GM18499 (cell line): Measurements from ENCODE around the gene ARF4.

ENCODE experiments used
- ATAC-seq: cut with Tn5 transposase; IDR thresholded peaks from one replicate; pipeline ENCODE4 v1.9.1; 2021; ENCODE audit warnings: moderate number of reproducible peaks; ENCODE audit not compliant: insufficient read depth, unreplicated experiment

The ARF4 gene

DNA sequence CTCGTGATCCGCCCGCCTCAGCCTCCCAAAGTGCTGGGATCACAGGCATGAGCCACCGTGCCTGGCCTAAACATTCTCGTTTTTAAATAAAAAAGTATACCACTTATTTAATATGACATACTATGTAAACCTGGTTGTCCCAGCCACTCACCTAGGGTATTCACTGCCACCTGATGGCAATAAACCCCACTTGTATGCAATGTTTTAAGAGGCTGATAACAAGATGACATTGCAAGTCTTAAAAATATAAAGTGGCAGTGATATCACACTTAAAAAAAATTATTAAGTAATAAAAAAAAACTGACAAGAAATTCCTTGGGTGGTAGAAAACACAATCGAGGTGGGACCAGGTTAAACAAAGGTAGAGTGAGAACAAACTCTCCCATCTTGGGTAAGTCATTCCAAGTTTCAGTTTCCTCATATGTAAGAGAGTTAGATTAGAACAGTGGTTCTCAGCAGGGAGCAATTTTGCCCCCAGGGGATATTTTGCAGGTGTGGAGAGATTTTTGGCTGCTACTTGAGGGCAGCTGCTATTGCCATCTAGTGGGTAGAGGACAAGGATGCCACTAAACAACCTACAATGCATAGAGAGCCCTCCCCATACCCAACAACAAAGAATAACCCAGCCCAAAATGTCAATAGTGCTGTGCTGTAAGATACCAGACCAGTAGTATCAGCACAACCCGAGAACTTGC is 14.5 kb downstream of the ARF4 start:
- no peak for ATAC-seq

DNA sequence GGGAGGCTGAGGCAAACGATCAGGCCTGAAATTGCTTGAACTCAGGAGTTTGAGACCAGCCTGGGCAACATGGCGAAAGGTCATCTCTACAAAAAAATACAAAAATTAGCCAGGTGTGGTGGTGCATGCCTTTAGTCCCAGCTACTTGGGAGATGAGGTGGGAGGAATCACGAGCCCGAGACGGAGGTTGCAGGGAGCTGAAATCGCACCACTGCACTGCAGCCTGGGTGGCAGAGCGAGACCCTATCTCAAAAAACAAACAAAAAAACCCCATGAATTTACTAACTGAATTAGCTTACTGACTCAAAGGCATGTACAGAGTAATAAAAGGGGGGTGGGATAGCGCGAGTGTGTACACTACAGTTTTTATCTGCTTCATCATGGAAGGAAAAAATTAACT is 19.3 kb downstream of the ARF4 start:
- ATAC-seq: no peak

DNA sequence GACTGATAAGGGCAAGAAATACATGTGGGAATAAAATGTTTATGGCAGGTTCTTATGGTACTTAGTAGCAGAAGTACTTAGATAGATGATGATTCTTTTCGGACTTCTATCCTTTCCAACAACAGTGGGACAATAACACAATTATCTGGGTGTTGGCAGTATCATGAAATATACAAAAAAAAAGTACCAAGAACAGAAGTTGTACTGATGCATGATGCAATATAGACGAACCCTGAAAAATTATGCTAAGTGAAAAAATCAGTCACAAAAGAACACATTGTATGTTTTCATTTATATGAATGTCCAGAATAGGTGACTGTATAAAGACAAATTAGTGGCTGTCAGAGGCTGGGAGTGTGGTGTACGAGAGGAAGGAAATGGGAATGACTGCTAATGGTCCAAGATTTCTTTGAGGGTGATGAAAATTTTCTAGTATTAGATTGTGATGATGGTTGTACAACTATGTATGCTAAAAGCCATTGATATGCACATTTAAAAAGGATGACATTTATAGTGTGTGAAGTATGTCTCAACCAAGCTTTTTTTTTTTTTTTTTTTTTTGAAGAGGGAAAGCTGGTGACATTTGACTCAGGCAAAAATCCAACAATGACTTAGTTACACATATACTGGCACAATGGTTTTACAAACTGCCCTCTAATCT is 21.0 kb downstream of the ARF4 start:
- no peak for ATAC-seq

DNA sequence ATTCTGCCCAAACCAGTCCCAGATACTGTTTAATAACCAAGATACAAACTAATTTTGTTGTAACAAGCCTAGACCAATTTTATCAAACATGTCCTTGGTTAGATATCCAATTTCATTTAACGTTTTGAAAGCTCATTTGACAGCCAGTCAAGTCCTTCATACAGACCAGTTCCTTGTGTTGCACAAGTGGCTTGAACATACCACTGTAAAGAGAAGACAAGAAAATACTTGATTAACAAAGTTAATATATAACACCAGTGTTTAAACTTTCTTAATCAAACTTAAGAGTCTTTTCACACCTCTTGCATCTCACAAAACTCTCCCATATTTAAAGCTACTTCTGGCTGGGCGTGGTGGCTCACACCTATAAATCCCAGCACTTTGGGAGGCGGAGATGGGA is 25.0 kb downstream of the ARF4 start:
- no peak for ATAC-seq

GRCh38 chr3:57570878-57571277 is 26.3 kb downstream of the ARF4 start:
- ATAC-seq: no peak

DNA sequence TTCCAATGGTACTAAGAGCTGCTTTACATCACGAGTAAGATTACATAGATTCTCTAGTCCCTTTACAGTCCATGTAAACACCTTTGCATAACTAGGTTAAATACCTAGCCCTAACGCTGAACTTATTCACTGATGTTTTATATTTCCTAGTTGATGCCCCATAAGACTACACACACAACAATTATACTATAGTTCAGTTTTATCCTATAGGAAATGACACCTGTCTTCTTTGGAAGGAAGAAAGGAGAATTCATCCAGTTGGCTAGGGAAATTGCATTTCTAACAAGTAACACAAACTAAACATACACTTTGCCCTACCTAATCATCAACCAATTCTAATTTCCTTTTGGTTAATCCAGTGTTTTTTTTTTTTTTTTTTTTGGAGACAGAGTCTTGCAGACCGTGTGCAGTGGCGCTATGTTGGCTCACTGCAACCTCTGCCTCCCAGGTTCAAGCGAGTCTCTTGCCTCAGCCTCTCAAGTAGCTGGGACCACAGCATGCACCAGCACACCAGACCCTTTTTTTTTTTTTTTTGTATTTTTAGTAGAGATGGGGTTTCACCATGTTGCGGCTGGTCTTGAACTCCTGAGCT is 27.2 kb downstream of the ARF4 start:
- no peak for ATAC-seq

- no peak for ATAC-seq
Measured at GRCh38 chr3:57559526-57559925, 37.6 kb downstream of the ARF4 start.

- ATAC-seq: no peak
Measured at GRCh38 chr3:57557085-57557537, 40.0 kb downstream of the ARF4 start.

DNA sequence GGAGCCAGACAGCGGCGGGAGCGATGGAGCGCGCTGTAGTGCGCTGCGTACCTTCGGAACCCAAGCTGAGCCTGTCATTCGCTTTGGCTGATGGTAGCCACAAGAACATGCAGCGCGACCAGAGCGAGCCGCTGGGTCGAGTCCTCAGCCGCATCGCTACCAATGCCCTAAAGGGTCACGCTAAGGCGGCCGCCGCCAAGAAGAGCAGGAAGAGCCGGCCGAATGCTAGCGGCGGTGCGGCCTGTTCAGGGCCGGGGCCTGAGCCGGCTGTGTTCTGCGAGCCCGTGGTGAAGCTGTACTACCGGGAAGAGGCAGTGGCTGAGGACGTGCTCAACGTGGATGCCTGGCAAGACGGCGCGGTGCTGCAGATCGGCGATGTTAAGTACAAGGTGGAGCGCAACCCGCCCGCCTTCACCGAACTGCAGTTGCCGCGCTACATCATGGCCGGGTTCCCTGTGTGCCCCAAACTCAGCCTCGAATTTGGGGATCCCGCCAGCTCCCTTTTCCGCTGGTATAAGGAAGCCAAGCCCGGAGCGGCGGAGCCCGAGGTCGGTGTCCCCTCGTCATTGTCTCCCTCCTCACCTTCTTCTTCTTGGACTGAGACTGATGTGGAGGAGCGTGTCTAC is 40.6 kb downstream of the ARF4 start:
- peak; percentile 20 for ATAC-seq

DNA sequence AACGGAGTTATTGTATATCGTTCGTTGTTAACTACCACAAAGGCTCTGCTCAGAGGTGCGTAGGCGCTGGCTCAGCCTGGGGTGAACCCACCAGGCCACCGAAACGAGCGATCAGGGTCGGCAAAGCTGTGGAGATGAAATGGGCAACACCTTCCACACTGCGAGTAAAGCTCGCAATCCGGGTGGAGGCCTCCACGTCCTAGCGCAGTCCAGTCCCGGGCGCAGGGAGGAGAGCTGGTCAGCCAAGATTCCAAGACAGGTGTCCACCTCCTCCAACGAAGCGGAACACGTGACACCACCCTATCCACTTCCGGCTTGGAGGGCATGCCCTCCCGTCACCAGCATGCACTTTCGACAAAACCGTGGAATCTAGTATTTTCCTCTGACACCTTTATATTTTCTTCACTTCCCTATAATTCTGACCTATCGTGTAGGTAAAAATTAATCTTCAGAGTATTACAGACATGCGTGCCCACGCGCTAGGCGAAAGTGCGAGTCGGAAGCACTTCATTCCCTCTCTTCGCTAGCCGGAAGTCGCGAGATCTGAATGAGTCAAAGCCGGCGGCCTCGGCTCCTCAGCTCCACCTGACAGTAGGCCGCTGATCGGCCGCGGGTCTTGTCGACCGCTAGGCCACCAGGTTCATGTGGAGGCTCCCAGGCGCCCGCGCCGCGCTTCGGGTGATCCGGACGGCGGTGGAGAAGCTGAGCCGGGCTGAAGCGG is 41.2 kb downstream of the ARF4 start, which contains the start of gene PDE12:
Gene PDE12, plus strand, starts transcription at position 537 of the 721 bp plus-strand sequence. Its CDS starts 106 bp downstream, at position 643.
- ATAC-seq: peak; percentile 51

- ATAC-seq: no peak
Measured at GRCh38 chr3:57555306-57555705, 41.8 kb downstream of the ARF4 start.

GRCh38 chr3:57546616-57547015 is 50.5 kb downstream of the ARF4 start:
- ATAC-seq: no peak

DNA sequence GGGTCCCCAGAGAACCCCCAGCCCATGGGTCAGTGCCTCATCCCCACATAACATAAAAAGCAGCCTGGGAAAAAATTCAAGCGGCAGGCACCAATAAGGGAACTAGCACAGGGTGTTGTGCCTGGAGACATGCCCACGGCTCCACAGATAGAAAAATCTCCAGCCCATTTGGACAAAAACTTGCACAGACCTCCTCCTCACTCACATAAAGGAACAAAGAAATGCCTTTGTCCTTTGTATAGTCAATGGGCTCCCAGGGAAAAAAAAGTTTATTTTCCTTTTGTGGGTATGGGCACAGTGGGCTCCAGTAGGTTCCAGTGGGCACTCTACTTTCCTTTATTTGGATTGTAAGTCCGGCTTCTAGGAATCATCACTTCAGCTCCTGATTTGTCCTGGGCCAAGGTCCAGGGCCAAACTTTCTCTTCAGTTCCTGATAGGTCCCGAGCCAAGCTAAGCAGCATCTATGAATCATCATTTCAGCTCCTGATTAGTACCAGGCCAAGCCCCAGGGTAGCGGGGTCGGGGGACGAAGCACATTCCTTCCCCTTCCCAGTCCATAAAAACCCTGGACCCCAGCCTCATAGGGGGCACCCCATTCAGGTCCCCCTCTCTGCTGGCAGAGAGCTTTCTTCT is 51.4 kb downstream of the ARF4 start:
- no peak for ATAC-seq

GRCh38 chr3:57544181-57545125 is 52.7 kb downstream of the ARF4 start, which contains the start of gene DNAH12:
TSS of gene DNAH12 (minus strand) at chr3:57544344. CDS start at chr3:57542870, 1,474 bp downstream.
- ATAC-seq: no peak

- no peak for ATAC-seq
Measured at GRCh38 chr3:57538465-57538864, 58.7 kb downstream of the ARF4 start.

GRCh38 chr3:57530071-57530608 is 67.0 kb downstream of the ARF4 start:
- ATAC-seq: no peak
